Stimulated activated CD4-positive, alpha-beta T cell treated with anti-CD3 and anti-CD28 coated beads, Interleukin-12 subunit alpha, Interleukin-12 subunit beta, amount 100 ng/mL, for 4 hours (primary cell): ENCODE data around the gene EXOC3.

Source experiments
- DNase-seq: peaks from one replicate; pipeline ENCODE4 v3.0.0-alpha.2; 2020

Gene EXOC3

DNA sequence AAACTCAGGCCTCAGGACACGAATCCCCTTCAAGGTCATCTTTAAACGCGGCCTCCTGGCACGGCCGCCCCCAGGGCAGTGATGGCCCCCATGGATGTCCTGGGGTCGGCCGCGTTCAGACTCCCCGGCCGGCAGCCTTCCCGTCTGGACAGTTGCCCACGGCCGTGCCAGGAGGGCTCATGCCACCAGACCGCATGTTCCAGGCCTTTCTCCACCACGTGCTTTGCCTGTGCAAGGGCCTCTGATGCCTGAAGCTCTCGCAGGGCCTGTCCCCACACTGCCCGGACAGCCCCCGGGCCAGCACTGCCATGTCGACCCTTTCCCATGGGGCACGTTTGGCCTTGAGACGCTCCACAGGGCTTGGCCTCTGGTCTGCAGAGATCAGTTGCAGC, 46.7 kb downstream of the EXOC3 start:
- DNase-seq, result no peak

DNA sequence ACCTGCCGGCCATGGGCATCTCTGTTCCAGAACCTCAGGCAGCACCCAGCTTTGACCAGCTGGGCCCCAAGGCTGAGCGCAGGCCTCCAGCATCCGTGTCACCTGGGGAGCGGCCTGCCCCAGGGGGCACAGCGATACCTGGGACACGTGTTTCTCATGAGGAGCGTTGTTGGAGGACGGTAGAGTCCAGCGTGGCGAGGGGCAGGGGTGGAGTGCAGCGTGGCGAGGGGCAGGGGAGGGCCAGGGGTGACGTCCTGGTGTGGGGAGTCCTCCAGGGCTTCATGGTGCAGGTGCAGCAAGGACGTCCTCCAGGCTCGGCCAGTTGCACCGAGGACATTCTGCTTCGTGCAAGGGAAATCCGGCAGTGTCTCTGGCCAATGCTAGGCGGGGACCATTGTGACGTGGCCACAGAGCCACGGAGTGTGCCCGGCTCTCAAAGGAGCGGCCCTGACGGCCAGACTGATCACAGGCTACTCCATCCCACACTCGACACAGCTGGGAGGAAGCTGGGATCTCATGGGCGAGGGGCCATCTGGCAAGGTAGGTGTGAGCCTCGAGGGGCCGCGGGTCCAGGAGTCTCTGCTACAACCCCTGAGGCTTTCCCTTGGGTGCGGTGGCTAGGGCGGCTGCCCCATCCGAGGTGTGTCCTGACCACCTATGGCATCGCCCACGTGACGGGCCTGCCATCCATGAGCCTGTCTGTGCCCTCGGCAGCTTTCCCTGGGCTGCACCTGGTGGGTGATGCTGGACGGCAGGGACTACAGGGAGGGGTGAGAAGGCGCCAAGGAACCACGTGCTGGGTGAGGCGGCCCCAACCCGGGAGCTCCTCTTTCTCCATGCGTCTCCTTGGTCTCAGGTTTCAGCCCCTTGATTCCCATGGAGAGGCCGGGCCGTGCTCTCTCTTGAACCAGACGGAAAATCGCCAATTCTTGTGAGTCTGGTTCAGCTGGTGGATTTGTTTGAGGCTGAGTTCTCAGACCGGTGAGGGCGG, 47.4 kb downstream of the EXOC3 start:
- DNase-seq, result no peak

DNA sequence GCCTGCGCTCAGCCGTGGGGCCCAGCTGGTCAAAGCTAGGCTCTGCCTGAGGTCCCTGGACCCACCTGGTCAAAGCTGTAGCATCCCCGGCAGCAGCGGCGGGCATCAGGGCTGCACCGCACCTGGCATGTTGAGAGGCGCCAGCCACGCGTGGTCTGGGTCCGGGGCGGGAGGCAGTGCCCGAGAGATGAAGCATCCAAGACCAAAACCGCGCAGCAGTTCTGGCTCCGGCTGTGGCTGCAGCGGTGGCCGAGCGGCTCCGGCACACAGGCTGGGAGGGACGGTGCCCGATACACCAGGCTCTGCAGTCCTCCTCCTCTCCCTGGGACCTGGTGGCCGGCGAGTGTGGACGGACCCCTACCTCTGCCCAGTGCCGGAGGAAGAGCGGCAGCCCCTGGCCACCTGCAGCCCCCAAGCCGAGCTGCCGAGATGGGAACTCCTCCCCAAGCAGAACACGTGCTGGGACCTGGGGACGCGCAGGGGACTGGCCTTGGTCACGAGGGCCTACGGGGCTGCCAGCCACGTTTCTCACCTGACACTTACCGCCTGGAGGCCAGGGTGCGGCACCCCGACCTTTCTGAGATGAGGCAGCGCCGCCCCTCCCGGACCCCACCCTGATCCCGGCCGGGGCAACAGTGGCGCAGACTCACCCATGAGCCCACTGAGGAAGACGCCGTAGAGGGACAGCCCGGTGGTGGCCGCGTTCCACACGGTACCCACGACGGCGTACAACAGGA, 48.3 kb downstream of the EXOC3 start:
- no peak for DNase-seq

DNA sequence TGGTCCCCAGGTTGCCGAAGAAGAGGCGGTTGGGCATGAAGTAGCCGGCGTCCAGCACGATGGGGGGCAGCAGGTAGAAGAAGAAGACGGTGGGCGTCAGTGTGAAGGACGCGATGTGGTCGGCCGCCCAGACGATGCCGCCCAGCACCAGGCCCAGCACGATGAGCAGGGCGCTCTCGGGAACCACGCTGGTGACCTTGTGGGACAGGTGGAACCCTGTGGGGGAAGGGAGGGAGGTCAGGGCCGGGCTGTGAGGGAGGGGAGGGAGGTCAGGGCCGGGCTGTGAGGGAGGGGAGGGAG, 48.8 kb downstream of the EXOC3 start:
- DNase-seq, result no peak

DNA sequence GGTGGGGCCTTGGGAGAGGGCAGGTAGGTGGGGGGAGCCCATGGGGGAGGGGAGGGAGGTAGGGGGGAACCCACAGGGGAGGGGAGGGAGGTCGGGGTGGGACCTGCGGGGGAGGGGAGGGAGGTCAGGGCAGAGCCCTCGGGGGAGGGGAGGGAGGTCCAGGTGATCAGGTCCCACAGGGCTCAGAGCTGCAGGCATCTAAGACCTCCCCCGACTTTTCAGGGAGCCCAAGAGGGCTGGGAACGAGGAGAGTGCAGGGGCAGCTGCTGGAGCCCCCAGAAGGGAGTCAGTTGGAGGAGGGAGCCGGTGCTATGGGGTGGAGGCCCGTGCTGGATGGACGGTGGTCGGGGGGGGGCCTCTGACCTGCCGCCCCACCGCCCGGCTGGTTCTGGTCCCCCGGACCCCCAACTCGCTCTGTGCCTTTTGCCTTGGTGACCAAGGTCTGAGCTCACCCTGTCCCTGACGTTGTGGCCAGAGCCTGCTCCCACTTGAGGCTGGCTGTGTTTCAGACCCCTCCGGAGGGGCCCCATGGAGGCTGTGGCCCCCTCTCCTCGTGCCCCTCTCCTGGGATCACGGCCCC, 49.4 kb downstream of the EXOC3 start:
- no peak for DNase-seq

DNA sequence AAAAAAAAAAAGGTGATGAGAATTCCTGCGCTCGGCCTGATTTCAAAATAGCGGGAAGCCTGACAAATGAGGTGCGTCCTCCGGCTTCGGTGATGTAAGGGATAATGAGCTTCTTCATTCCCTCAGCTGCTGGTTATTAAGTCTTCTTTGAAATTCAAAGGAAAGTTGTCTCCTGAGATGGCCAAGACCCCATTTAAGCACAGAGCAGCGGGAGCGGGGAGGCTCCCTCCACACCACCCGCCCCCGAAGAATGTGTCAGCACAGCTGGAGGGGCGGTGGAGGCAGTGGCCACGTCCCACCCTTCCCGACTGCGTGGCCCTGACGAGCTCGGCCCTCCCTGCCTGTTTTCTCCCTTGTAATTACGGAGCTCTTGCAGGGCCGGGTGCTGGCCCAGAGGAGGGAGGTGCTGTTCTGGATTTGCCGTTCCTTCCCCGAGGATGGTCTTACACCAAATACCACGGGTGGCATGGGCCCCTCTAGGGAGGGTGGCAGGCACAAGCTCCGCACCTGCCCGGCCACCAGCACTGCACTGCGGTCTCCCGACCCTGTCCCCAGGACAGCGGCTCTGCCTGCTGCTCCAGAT, 50.2 kb downstream of the EXOC3 start:
- DNase-seq, result no peak

DNA sequence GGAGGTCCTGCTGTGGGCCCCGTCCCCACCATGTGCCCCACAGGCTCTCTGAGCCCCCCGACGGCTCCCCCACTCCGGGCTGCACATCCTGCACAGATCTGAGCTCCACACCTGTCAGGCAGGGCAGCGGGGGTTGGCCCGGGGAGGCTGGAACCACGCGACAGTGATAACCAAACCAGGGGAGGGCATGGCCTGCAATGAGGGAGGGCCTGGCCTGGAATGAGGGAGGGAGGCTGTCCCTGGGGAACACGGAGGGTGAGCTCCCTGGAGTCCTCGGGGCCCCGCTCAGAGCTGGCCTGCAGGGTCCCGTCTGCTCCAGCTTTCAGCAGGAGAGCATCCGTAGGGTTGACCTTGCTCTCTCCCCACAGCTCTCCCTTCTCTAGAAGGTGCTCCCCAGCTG, 50.8 kb downstream of the EXOC3 start:
- DNase-seq, result no peak

DNA sequence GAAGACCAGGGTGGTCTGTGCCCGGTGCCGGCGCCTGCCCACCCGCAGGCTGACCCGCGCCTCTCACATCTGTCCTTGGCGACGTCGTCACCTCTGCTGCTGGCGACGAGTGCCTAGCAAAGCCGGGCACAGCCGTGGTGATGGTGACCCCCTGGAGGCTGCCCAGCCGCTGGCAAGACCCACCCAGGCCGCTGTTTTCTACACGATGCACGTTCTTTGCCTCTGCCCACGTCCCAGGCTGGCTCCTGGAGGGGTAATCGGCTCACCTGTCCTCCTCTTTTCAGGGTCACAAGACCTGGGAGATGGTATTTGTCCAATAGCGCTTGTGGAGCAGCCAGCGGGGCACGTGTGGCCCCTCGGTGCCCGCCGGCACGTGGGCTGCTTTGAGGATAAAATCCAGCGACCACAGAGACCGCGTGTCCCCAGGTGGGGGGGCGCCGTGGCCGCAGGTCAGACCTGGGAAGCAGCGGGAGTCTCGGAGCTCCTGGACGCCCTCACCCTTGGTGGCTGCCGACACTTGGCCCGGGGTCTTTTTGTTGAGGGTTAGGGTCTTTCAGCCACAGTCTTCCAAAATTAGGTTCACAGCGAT, 51.8 kb downstream of the EXOC3 start:
- no peak for DNase-seq

DNA sequence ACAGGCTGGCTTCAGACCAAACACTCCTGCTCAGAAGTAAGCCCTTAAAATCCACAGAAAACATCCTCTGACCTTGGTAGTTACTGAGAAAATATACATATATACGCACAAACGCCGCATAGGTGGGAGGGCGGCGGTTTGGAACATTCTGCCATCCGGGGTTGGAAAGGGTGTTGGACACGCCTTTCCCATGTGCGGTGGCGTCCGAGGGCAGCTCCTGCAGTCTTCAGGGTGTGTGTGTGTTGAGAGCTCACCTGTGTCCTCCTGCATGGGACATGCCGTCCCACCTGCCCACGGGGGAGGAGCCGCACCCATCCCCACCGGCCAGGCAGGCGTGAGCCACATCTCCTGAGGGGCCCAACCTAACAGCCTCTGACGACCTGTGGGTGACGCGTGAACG, 53.1 kb downstream of the EXOC3 start:
- DNase-seq, result no peak

DNA sequence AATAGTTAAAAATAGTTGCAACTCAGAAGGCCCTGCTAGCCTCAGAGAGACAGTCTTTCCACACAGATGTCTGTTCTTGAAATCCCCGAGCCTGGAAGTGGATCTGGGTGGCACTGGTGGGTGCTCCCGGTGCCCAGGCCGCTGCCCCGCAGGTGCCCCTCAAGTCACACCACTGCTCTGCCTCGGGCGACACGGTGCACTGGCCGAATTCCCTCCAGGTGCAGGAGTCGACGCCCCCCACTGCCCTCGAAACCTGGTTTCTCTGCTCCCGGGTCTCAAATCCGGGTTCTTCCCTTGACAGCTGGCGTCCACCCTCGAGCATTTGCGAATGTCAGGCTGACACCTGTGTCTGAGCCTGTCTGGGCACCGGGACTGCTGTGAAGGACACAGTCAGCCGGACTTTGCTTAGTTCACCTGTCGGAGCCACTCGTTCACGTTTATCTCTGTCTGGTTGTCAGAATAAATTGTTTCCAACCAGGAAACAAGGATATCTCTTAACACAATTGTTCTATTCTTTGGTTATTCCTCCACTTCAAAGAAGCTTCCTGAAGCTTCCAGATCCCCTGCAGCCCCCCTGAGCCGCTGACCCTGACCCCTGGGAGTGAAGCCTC, 54.2 kb downstream of the EXOC3 start:
- DNase-seq, result no peak

DNA sequence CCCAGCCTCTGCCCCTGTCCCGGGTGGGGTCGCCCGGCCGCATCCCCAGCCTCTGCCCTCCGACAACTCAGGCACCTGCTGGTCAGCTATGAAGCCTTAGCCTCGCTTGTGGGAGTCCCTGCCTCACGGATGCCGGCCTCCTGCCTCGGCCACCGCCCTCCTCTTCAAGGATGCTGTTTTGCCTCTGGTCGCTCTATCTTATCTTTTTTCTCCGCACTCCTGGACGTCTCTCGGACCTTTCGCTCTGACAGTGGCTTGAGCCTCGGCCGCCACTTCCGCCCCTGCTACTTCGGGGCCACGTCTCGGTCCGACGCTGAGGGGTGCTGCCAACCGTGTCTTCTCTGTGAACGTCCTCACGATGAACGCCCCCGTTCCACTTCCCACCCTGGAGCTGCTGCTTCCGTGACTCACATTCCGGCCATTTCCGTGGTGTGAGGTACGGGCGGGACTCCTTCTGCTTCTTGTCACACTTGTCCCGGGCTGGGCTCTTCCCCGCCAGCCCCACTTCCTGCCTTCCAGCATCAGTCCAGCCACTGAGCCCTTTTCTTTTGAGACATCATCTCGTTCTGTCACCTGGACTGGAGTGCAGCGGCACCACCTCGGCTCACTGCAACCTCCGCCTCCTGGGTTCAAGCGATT, 55.0 kb downstream of the EXOC3 start:
- no peak for DNase-seq

DNA sequence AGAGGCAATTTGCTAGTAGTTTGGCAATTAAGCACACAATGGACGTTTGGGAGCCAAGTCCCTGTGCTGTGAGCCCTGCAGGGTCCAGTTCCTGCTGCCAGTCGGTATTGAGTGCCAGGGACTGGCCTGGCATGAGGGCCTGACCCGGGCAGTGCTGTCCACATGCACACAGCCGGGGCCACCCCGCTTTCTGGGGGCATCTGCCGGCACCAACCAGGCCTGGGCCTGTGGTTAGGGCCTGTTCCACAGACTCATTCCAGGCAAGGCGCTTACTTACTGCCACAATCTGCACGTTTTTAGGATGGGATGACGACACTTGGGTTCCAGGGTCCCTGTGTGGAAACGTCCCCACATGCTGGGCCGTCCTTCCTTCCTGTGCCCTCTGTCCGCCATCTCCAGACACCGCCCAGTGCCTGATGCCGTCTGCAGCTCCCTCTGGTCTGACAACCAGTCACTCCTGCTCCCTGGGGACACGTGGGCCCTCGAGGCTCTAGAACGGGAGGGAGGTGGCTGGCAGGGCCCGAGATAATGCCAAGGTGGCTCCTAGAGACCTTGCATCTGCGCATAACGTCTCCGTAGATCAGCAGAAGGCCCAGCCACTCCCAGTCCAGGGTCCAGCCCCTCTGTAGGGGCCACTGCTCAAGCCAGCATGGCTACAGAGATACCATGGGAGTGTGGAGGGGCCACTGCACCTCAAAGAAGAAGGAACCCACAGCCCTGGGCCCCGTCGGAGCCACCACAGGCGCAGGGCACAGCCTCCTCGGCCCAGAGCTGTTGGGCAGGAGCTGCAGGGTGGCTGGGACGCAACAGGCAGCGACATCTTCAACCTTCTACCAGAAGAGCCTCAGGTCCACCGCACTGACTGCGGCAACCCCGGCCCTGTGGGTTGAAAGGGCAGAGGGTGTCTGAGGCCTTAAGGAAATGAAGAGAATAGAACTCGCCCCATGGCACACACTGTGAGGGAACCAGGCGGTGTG, 56.5 kb downstream of the EXOC3 start:
- DNase-seq, result no peak

DNA sequence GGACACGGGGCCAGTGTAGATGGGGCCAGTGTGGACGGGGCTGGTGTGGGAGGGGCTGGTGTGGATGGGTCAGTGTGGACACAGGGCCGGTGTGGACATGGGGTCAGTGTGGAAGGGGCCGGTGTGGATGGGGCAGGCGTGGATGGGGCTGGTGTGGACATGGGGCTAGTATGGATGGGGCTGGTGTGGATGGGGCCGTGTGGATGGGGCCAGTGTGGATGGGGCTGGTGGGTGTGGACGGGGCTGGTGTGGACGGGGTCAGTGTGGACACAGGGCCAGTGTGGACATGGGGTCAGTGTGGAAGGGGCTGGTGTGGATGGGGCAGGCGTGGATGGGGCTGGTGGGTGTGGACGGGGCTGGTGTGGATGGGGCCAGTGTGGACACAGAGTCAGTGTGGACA, 57.5 kb downstream of the EXOC3 start:
- DNase-seq, result no peak

DNA sequence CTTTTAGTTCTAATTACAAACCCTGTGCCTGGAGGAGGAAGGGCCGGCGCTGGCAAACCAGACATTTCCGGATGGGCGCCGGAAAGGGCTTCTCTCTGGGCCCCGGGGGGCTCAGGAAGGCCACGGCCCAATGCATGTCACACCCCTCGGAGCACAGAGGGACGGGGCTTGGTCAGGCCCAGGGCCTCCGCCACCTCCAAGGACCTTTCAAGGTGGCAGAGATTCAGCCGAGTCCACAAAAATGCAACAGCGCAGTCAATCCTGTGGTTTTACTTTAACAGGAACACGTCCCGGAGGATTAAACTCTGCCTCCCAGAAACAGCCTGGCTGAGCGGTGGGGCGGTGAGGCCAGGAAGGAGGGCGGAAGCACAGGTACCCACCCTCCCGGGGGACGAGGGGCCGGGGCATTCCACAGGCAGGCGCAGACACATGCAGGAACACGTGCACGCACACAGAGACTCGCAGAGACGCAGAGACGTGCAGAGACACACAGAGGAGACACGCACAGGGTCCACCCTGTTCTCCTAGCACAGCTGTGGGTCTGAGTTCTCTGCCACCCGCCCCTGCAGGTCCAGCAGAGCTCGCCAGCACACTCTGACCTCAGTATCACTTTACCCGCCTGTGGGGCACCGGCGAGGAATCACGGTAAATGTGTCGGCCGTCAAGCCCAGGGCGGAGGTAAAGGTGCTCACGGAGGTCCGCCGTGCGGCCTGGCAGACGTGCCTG, 58.3 kb downstream of the EXOC3 start:
- no peak for DNase-seq

DNA sequence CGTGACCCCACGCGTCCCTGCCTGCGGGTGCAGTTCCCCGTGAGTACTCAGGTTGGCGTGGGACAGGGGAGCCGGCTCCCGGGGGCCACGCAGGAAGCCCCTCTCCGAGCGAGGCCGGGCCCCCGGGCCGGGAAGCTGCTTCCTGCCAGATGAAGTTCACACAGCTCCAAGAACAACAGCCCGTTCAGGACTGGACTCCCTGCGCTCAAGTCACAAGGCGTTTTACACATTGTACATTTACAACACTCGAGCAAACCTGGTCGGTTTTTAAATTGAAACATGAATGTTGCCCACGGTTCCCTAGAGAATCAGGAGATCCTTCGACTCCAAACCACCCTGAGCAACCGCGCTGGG, 58.8 kb downstream of the EXOC3 start:
- DNase-seq, result no peak

DNA sequence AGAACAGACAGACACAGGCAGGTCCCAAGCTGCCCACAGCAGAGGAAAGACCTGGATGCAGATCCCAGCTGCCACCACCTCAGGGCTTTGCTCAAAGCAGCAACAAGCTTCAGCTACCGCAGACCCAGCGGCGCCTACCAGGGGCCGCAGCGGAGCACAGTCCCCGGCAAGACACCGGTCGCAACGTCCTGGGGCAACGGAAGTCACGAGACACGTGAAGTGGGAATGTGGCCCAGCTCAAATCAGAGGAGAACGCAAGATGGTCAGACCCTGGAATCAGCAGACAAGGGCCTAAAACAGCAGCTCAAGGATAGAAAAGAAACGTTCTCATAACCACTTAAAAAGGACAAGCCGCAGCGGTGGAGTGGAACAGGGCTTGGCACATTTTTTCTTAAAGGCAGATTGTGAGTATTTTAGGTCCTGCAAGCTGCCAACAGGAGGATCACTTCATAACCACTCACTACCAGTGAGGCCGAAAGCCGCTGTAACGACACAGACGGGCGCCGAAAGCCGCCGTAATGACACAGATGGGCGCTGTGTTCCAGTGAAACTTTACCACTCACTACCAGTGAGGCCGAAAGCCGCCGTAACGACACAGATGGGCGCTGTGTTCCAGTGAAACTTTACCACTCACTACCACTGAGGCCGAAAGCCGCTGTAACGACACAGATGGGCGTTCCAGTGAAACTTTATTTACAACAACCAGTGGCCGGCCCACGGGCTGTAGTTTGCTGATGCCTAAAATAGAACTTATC, 59.5 kb downstream of the EXOC3 start:
- DNase-seq, result no peak

DNA sequence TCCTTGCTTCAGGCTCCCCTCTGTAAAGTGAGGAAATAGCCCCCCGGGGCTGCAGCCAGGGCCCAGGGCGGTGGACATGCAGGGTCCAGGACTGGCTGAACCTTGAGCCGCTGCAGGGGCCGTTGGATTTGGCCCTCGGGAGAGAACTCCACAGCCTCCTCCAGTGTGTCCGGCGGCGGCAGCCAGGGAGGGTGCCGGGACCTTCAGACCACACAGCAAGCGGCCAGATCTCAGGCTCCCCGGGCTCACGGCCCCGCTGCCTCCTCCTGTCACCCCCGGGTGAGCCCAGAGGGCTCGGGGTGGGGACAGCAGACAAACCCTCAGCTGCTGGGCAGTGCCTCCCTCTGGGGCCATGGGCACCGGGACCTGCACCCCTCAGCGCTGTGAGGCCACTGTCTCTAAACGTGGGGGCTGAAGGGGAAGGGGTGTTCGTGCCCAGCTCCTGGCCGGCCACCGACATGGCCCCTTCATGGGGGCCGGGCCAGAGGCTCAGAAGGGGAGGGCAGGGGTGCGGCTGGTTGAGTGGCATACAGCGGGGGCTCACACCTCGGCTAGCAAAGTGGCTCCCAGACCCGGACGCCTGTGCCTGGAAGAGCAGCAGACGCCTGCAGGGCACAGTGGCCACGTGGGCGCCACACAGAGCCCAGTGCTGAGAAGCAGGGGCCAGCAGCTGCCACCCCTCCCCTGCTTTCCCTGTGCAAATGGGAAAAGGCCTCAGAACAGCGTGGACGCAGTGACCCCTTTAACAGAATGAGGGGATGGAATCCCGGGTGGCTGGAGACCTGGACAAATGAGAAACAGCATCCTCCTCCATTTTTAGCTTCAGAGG, 61.6 kb downstream of the EXOC3 start:
- DNase-seq, result no peak

DNA sequence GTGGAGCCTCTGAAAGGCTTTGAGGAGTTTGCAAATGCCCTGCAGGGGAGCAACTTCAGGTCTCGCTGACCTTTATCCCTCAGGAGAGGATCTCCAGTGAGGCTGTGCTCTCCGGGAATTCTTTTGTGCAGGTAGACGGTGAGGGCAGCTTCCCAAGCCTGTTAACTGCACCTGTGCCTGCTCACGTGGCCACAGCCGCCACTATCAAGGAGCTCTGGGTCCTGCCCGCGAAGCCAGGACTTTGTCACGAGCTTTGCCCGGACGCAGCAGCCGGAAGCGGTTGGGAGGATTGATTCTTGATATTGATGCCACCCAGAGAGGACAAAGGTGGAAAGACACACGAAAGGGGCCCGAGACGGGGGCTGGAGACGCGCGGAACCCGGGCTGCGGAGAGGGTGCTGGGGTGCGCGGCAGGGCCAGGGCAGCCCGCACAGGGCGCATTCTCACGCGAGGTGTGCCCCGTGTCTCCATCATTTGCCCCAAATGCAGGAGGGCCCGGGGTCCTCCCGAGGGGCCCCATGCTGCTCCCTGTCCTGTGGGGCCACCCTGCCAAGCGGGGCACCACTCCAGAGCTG, 63.1 kb downstream of the EXOC3 start:
- DNase-seq, result no peak
